GM19351 (cell line): ENCODE data around the gene ZNF385B.
"Not testable (repeated sequence)": the region's sequence is repeated elsewhere in the genome, so short reads cannot be mapped to it uniquely, and the experiment has no call there.

Experiments used
- ATAC-seq: cut with Tn5 transposase; IDR thresholded peaks from one replicate; pipeline ENCODE4 v1.9.1; 2021; ENCODE audit warnings: mild to moderate bottlenecking, moderate library complexity; ENCODE audit not compliant: unreplicated experiment

Gene ZNF385B

GRCh38 chr2:179524809-179525339, 336.5 kb downstream of the ZNF385B start:
- no peak for ATAC-seq

- ATAC-seq: no peak
These were observed 339.5 kb downstream of the ZNF385B start for GRCh38 chr2:179521944-179522343.

GRCh38 chr2:179518830-179519229, 342.6 kb downstream of the ZNF385B start:
- ATAC-seq: no peak

GRCh38 chr2:179513181-179513580, 348.2 kb downstream of the ZNF385B start:
- ATAC-seq: no peak

- no peak for ATAC-seq
These were observed 349.0 kb downstream of the ZNF385B start for GRCh38 chr2:179512281-179513035.

- ATAC-seq: no peak
These were observed 350.2 kb downstream of the ZNF385B start for GRCh38 chr2:179511105-179511789.

- ATAC-seq: no peak
These were observed 366.1 kb downstream of the ZNF385B start for GRCh38 chr2:179495315-179495714.

GRCh38 chr2:179488563-179488962, 372.8 kb downstream of the ZNF385B start:
- no peak for ATAC-seq

- ATAC-seq: no peak
These were observed 374.2 kb downstream of the ZNF385B start for GRCh38 chr2:179487010-179487731.

GRCh38 chr2:179483131-179483530, 378.3 kb downstream of the ZNF385B start:
- ATAC-seq: no peak

- no peak for ATAC-seq
These were observed 381.5 kb downstream of the ZNF385B start for GRCh38 chr2:179479947-179480346.

GRCh38 chr2:179478771-179479170, 382.6 kb downstream of the ZNF385B start:
- ATAC-seq: no peak

GRCh38 chr2:179470992-179471391, 390.4 kb downstream of the ZNF385B start:
- ATAC-seq: no peak

GRCh38 chr2:179470089-179470488, 391.3 kb downstream of the ZNF385B start:
- ATAC-seq: no peak

GRCh38 chr2:179467960-179468359, 393.5 kb downstream of the ZNF385B start:
- no peak for ATAC-seq

GRCh38 chr2:179467111-179467510, 394.3 kb downstream of the ZNF385B start:
- ATAC-seq: no peak

- no peak for ATAC-seq
These were observed 400.0 kb downstream of the ZNF385B start for GRCh38 chr2:179461420-179461819.

- no peak for ATAC-seq
These were observed 401.1 kb downstream of the ZNF385B start for GRCh38 chr2:179460181-179460929.

- not testable (repeated sequence) for ATAC-seq
These were observed 403.3 kb downstream of the ZNF385B start for GRCh38 chr2:179458113-179458512.

- no peak for ATAC-seq
These were observed 405.6 kb downstream of the ZNF385B start for GRCh38 chr2:179455824-179456223.

- ATAC-seq: no peak
These were observed 406.3 kb downstream of the ZNF385B start for GRCh38 chr2:179455172-179455524.
